Measurements from ENCODE around the gene SORCS1. TPM values are rescaled to one million over a fixed set of nuclear protein-coding genes. Genes with fewer than 3 reads are reported as not detected.

SORCS1 gene
- total RNA-seq, 4 donors from 2014 or later: 0.26 to 9.4 (median 3.8) TPM

- Histone ChIP-seq H3K27me3 (no peaks in the 10 kb centered on the region), H3K4me1 (no peaks in the 10 kb centered on the region), H3K9me3 (no peaks in the 10 kb centered on the region), H3K4me3 (no peak overlapping the region), H3K36me3 (no peaks in the 10 kb centered on the region), H3K27ac (no peak overlapping the region)
- no peak for DNase-seq
- TF ChIP-seq POLR2A (IDR thresholded peaks at IDR 0.05) (no peak), CTCF (IDR thresholded peaks at IDR 0.05) (no peak)
- intact Hi-C loops (cut with DNase I; ENCODE audit: low total_unique reads): no loop called here
These were observed 141.7 kb downstream of the SORCS1 start for GRCh38 chr10:107022600-107023354.

- DNase-seq: no peak
- TF ChIP-seq CTCF (IDR thresholded peaks at IDR 0.05): no peak
- no peak for TF ChIP-seq POLR2A (IDR thresholded peaks at IDR 0.05)
- H3K4me3 ChIP-seq: no peak overlapping the region
- peaks cover 0 to 9% of the 10 kb centered on the region in 2 donors for H3K9me3 ChIP-seq
- H3K4me1 ChIP-seq: no peaks in the 10 kb centered on the region
- H3K27ac ChIP-seq: no peak overlapping the region
- H3K27me3 ChIP-seq: no peaks in the 10 kb centered on the region
- intact Hi-C loops (cut with DNase I; ENCODE audit: low total_unique reads): no loop called here
- H3K36me3 ChIP-seq: no peaks in the 10 kb centered on the region
These were observed 145.4 kb downstream of the SORCS1 start for GRCh38 chr10:107019154-107019553.

GRCh38 chr10:107013258-107014006 is 151.1 kb downstream of the SORCS1 start:
- Histone ChIP-seq H3K27me3 (no peaks in the 10 kb centered on the region), H3K36me3 (no peaks in the 10 kb centered on the region), H3K4me1 (no peaks in the 10 kb centered on the region), H3K9me3 (peaks cover 0 to 9% of the 10 kb centered on the region in 2 donors), H3K27ac (no peak overlapping the region), H3K4me3 (no peak overlapping the region)
- DNase-seq: no peak
- intact Hi-C loops (cut with DNase I; ENCODE audit: low total_unique reads): no loop called here
- no peak for TF ChIP-seq CTCF (IDR thresholded peaks at IDR 0.05)
- no peak for TF ChIP-seq POLR2A (IDR thresholded peaks at IDR 0.05)

- no peak for TF ChIP-seq CTCF (IDR thresholded peaks at IDR 0.05)
- no peak for TF ChIP-seq POLR2A (IDR thresholded peaks at IDR 0.05)
- Histone ChIP-seq H3K27ac (no peak overlapping the region), H3K4me1 (no peaks in the 10 kb centered on the region), H3K4me3 (no peak overlapping the region), H3K9me3 (peaks cover 0 to 8% of the 10 kb centered on the region in 2 donors), H3K27me3 (no peaks in the 10 kb centered on the region), H3K36me3 (no peaks in the 10 kb centered on the region)
- intact Hi-C loops (cut with DNase I; ENCODE audit: low total_unique reads): no loop called here
- no peak for DNase-seq
These were observed 152.5 kb downstream of the SORCS1 start for GRCh38 chr10:107011992-107012391.

- intact Hi-C loops (cut with DNase I; ENCODE audit: low total_unique reads): no loop called here
These were observed 153.4 kb downstream of the SORCS1 start for GRCh38 chr10:107011105-107011504.

More at GRCh38 chr10:107011105-107011504, 153.4 kb downstream of the SORCS1 start:
- Histone ChIP-seq H3K27ac (no peak overlapping the region), H3K9me3 (no peaks in the 10 kb centered on the region), H3K27me3 (no peaks in the 10 kb centered on the region), H3K4me1 (no peaks in the 10 kb centered on the region), H3K36me3 (no peaks in the 10 kb centered on the region), H3K4me3 (no peak overlapping the region)
- DNase-seq: no peak
- TF ChIP-seq CTCF (IDR thresholded peaks at IDR 0.05): no peak
- no peak for TF ChIP-seq POLR2A (IDR thresholded peaks at IDR 0.05)
